Measurements from ENCODE around the gene NRP1.

DNA sequence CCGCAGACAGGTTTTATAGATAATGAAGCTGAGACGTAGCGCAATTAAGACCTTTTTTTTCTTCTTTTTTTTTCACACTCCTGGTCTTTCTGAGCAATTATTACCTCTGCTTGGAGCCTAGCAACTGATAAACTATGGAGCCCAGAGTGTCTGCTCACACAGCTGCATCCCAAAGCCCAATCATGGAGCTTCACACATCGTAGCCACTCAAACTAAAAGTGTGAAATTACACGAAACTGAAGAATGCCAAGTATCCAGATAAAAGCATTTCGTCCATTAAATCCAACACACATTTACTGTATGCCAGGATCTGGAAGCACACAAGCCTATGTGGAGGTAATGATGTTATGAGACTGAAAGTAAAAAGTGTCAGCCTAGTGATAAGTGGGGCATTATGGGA, 97.6 kb downstream of the NRP1 start:
- TF ChIP-seq JUND (IDR thresholded peaks at IDR 0.05): no peak
- TF ChIP-seq, protein P1, sequence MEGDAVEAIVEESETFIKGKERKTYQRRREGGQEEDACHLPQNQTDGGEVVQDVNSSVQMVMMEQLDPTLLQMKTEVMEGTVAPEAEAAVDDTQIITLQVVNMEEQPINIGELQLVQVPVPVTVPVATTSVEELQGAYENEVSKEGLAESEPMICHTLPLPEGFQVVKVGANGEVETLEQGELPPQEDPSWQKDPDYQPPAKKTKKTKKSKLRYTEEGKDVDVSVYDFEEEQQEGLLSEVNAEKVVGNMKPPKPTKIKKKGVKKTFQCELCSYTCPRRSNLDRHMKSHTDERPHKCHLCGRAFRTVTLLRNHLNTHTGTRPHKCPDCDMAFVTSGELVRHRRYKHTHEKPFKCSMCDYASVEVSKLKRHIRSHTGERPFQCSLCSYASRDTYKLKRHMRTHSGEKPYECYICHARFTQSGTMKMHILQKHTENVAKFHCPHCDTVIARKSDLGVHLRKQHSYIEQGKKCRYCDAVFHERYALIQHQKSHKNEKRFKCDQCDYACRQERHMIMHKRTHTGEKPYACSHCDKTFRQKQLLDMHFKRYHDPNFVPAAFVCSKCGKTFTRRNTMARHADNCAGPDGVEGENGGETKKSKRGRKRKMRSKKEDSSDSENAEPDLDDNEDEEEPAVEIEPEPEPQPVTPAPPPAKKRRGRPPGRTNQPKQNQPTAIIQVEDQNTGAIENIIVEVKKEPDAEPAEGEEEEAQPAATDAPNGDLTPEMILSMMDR (IDR thresholded peaks at IDR 0.05; ENCODE audit: low read depth, low read length, missing input control): no peak
- TF ChIP-seq YY1 (IDR thresholded peaks at IDR 0.05): no peak
